ENCODE results near the gene INSM1.
"Not testable (repeated sequence)": the region's sequence is repeated elsewhere in the genome, so short reads cannot be mapped to it uniquely, and the experiment has no call there.

Gene INSM1

DNA sequence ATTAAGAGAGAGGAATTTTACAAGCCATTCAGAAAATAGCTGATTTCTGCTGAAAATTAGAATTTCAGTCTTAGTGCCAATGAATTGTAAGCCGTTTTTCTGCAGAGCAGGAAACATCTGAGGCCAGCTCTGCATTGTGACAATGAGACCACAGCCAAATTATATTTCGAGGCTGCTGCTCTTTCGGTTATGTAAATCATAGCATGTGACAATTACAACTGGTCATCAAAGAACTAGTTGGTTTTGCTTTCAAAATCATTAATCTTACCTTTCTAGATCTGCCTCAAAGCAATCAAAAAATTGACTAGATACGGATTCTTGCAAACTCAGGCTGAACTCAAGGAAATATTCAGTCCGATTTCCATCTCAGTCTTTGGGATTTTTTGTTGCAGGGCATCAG is 33.4 kb upstream of the INSM1 start:
- Histone ChIP-seq H3K9ac (ENCODE audit: low read length in 2 of 2) (no peak overlapping the region), H3K4me3 (ENCODE audit: low read length in 2 of 2) (no peak overlapping the region), H3K27me3 (ENCODE audit: control insufficient read depth in 1 of 2, insufficient read depth in 2 of 2, low read length in 2 of 2) (peaks cover 2 to 3% of the 10 kb centered on the region in 2 donors), H3K27ac (ENCODE audit: low read length) (no peak overlapping the region), H3K36me3 (ENCODE audit: control insufficient read depth in 2 of 2, insufficient read depth in 2 of 2, low read length in 2 of 2) (no peaks in the 10 kb centered on the region), H3K4me1 (ENCODE audit: control insufficient read depth, insufficient read depth, low read length) (no peaks in the 10 kb centered on the region), H3K9me3 (ENCODE audit: control insufficient read depth in 2 of 2, low read length in 2 of 2) (no peaks in the 10 kb centered on the region)

DNA sequence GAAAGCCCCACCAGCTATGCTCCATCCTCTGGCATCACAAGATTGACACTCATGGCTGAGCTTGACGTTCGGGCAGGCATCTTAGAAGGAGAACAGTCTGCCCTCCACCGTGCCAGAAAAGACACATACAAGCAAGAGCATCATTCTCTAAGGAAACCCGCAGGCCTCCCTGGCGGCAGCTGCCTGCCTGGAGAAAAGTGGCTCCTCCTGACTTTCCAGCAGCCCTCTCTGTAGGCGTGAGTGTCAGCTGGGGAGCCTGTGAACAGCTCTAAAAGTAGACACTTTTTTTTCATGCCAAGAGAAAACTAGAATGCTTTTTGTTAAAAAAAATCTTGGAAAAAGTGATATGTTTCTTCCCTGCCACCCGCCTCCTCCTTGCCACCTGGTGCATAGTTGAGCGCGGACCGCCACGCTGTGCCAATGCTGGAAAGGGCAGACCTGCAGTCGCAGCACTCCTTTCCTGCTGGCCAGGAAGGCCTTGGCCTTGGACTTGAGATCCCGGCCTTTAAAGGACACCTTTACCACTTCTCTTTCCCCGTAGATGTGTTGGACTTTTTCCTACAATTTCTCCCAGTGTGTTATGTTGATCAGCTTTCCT is 29.7 kb upstream of the INSM1 start:
- Histone ChIP-seq H3K36me3 (ENCODE audit: control insufficient read depth in 2 of 2, insufficient read depth in 2 of 2, low read length in 2 of 2) (no peaks in the 10 kb centered on the region), H3K27me3 (ENCODE audit: control insufficient read depth in 1 of 2, insufficient read depth in 2 of 2, low read length in 2 of 2) (peaks cover 3 to 4% of the 10 kb centered on the region in 2 donors), H3K27ac (ENCODE audit: low read length) (no peak overlapping the region), H3K4me3 (ENCODE audit: low read length in 2 of 2) (no peak overlapping the region), H3K4me1 (ENCODE audit: control insufficient read depth, insufficient read depth, low read length) (no peaks in the 10 kb centered on the region), H3K9me3 (ENCODE audit: control insufficient read depth in 2 of 2, low read length in 2 of 2) (no peaks in the 10 kb centered on the region), H3K9ac (ENCODE audit: low read length in 2 of 2) (no peak overlapping the region)

DNA sequence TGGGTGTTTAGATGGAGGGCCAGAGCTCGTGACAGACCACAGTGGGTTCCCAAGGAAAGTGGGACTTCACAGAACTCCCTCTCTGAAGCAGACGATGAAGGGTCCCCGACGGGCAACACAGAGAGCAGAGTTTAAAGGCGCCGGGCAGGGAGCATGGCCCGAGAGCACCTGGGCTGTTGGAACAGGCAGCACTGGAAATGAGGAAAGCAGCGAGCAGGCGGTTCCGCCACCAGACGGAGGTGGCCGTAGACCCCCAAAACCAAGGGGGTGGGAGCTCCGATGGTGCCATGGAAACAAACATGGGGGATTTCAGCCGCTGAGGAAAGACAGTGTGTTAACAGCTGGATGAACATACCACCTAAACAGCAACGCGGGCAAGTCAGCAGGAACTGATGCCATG is 27.5 kb upstream of the INSM1 start:
- Histone ChIP-seq H3K4me1 (ENCODE audit: control insufficient read depth, insufficient read depth, low read length) (no peaks in the 10 kb centered on the region), H3K36me3 (ENCODE audit: control insufficient read depth in 2 of 2, insufficient read depth in 2 of 2, low read length in 2 of 2) (no peaks in the 10 kb centered on the region), H3K9ac (ENCODE audit: low read length in 2 of 2) (no peak overlapping the region), H3K27ac (ENCODE audit: low read length) (no peak overlapping the region), H3K27me3 (ENCODE audit: control insufficient read depth in 1 of 2, insufficient read depth in 2 of 2, low read length in 2 of 2) (peaks cover 1 to 8% of the 10 kb centered on the region in 2 donors), H3K9me3 (ENCODE audit: control insufficient read depth in 2 of 2, low read length in 2 of 2) (no peaks in the 10 kb centered on the region), H3K4me3 (ENCODE audit: low read length in 2 of 2) (no peak overlapping the region)

DNA sequence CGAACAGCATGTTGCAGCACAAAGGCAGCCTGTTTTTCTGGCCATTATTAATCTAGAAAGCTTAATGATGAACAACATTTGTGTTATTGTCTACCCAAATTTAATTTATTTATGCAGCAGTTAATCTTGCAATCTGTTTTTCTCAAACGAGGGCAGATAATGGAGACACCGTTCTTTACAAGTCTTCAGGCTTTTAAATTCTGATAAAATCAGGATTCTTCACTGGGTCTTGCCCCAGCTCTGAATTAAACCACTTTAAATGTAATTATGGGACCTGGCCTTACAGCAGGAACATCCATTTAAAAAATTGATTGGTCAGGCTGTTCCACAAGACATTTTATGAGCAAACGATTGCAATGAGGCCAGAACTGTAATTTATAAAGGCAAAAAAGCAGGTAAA is 26.5 kb upstream of the INSM1 start:
- Histone ChIP-seq H3K9ac (ENCODE audit: low read length in 2 of 2) (no peak overlapping the region), H3K9me3 (ENCODE audit: control insufficient read depth in 2 of 2, low read length in 2 of 2) (no peaks in the 10 kb centered on the region), H3K27ac (ENCODE audit: low read length) (no peak overlapping the region), H3K4me1 (ENCODE audit: control insufficient read depth, insufficient read depth, low read length) (no peaks in the 10 kb centered on the region), H3K4me3 (ENCODE audit: low read length in 2 of 2) (no peak overlapping the region), H3K36me3 (ENCODE audit: control insufficient read depth in 2 of 2, insufficient read depth in 2 of 2, low read length in 2 of 2) (no peaks in the 10 kb centered on the region), H3K27me3 (ENCODE audit: control insufficient read depth in 1 of 2, insufficient read depth in 2 of 2, low read length in 2 of 2) (peaks cover 0 to 8% of the 10 kb centered on the region in 2 donors)

DNA sequence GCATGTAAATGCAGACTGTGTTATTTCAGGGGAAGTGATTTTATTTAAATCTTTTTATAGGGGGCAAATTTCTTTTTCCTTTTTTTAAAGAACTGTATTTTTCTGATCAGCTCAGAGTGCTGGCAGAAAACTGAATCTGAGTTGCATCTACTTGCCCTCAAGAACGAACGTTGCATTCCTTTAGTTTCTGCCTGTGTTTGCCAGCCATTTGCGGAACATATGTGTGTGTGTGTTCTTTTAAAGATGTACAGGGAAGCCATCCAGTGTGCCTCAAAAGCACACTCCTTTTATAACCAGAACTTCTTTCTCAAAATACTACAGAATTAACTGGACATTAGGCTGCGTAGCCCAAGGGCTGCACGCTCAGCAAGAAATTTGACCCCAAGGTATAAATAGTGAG is 25.8 kb upstream of the INSM1 start:
- no peaks in the 10 kb centered on the region for H3K36me3 ChIP-seq (ENCODE audit: control insufficient read depth in 2 of 2, insufficient read depth in 2 of 2, low read length in 2 of 2)
- H3K9me3 ChIP-seq (ENCODE audit: control insufficient read depth in 2 of 2, low read length in 2 of 2): no peaks in the 10 kb centered on the region
- no peak overlapping the region for H3K4me3 ChIP-seq (ENCODE audit: low read length in 2 of 2)
- H3K9ac ChIP-seq (ENCODE audit: low read length in 2 of 2): no peak overlapping the region
- H3K27me3 ChIP-seq (ENCODE audit: control insufficient read depth in 1 of 2, insufficient read depth in 2 of 2, low read length in 2 of 2): peaks cover 0 to 8% of the 10 kb centered on the region in 2 donors
- no peak overlapping the region for H3K27ac ChIP-seq (ENCODE audit: low read length)
- no peaks in the 10 kb centered on the region for H3K4me1 ChIP-seq (ENCODE audit: control insufficient read depth, insufficient read depth, low read length)

DNA sequence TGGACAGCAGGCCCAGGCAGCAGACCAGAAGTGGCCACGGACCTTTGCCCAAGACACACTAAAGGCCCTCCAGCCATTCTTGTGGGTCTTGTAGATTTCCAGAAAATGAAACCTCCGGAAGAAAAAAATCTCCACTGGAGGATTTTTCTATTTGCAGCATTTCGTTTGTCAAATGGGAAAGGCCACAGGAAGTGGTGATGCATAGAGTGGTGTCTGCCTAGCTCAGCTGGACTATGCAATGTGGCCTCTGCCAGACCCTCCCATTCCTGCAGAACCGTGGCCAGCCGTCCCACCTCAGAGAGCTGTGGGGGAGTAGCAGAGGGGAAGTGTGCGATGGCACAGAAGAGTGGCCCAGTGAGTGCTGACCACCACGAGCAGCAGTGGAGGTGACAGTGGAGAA is 24.0 kb upstream of the INSM1 start:
- no peaks in the 10 kb centered on the region for H3K36me3 ChIP-seq (ENCODE audit: control insufficient read depth in 2 of 2, insufficient read depth in 2 of 2, low read length in 2 of 2)
- peaks cover 0 to 8% of the 10 kb centered on the region in 2 donors for H3K27me3 ChIP-seq (ENCODE audit: control insufficient read depth in 1 of 2, insufficient read depth in 2 of 2, low read length in 2 of 2)
- H3K9ac ChIP-seq (ENCODE audit: low read length in 2 of 2): no peak overlapping the region
- H3K9me3 ChIP-seq (ENCODE audit: control insufficient read depth in 2 of 2, low read length in 2 of 2): peaks cover 3 to 8% of the 10 kb centered on the region in 2 donors
- H3K4me3 ChIP-seq (ENCODE audit: low read length in 2 of 2): no peak overlapping the region
- no peak overlapping the region for H3K27ac ChIP-seq (ENCODE audit: low read length)
- H3K4me1 ChIP-seq (ENCODE audit: control insufficient read depth, insufficient read depth, low read length): no peaks in the 10 kb centered on the region

DNA sequence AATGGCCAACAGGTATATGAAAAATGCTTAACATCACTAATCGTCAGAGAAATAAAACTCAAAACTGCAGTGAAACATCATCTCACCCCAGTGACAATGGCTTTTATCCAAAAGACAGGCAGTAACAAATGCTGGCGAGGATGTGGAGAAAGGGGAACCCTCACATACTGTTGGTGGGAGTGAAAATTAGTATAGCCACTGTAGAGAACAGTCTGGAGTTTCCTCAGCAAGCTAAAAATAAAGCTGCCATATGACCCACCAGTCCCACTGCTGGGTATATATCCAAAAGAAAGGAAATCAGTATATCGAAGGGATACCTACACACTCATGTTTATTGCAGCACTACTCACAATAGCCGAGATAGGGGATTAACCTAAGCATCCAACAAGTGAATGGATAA is 23.4 kb upstream of the INSM1 start:
- no peaks in the 10 kb centered on the region for H3K4me1 ChIP-seq (ENCODE audit: control insufficient read depth, insufficient read depth, low read length)
- no peak overlapping the region for H3K4me3 ChIP-seq (ENCODE audit: low read length in 2 of 2)
- peaks cover 3 to 8% of the 10 kb centered on the region in 2 donors for H3K9me3 ChIP-seq (ENCODE audit: control insufficient read depth in 2 of 2, low read length in 2 of 2)
- H3K9ac ChIP-seq (ENCODE audit: low read length in 2 of 2): no peak overlapping the region
- no peaks in the 10 kb centered on the region for H3K36me3 ChIP-seq (ENCODE audit: control insufficient read depth in 2 of 2, insufficient read depth in 2 of 2, low read length in 2 of 2)
- H3K27ac ChIP-seq (ENCODE audit: low read length): no peak overlapping the region
- peaks cover 0 to 8% of the 10 kb centered on the region in 2 donors for H3K27me3 ChIP-seq (ENCODE audit: control insufficient read depth in 1 of 2, insufficient read depth in 2 of 2, low read length in 2 of 2)

DNA sequence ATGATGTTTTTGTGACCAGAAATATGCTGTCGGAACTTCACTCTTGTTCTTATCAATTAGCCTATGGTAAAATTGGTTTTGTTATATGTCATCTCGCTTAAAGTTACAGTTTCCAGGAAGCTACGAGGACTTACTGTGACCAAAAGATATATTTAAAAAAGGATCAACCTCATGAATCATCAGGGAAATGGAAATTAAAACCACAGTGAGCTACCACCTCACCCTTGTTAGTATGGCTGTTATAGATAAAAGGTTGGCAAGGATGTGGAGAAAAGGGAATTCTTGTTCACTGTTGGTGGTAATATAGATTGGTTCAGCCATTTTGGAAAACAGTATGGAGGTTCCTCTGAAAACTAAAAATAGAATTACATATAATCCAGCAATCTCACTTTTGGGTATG is 14.3 kb upstream of the INSM1 start:
- peaks cover 0 to 4% of the 10 kb centered on the region in 2 donors for H3K27me3 ChIP-seq (ENCODE audit: control insufficient read depth in 1 of 2, insufficient read depth in 2 of 2, low read length in 2 of 2)
- H3K9me3 ChIP-seq (ENCODE audit: control insufficient read depth in 2 of 2, low read length in 2 of 2): no peaks in the 10 kb centered on the region
- H3K4me1 ChIP-seq (ENCODE audit: control insufficient read depth, insufficient read depth, low read length): no peaks in the 10 kb centered on the region
- no peaks in the 10 kb centered on the region for H3K36me3 ChIP-seq (ENCODE audit: control insufficient read depth in 2 of 2, insufficient read depth in 2 of 2, low read length in 2 of 2)
- H3K9ac ChIP-seq (ENCODE audit: low read length in 2 of 2): no peak overlapping the region
- H3K27ac ChIP-seq (ENCODE audit: low read length): no peak overlapping the region
- no peak overlapping the region for H3K4me3 ChIP-seq (ENCODE audit: low read length in 2 of 2)

DNA sequence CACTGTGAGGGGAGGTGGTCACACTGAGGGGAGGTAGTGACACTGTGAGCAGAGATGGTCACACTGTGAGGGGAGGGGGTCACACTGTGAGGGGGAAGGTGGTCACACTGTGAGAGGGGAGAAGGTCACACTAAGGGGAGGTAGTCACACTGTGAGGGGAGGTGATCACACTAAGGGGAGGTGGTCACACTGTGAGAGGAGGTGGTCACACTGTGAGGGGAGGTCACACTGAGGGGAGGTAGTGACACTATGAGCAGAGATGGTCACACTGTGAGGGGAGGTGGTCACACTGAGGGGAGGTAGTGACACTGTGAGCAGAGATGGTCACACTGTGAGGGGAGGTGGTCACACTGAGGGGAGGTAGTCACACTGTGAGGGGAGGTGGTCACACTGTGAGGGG is 12.4 kb upstream of the INSM1 start:
- H3K27ac ChIP-seq (ENCODE audit: low read length); H3K36me3 ChIP-seq (ENCODE audit: control insufficient read depth in 2 of 2, insufficient read depth in 2 of 2, low read length in 2 of 2); H3K27me3 ChIP-seq (ENCODE audit: control insufficient read depth in 1 of 2, insufficient read depth in 2 of 2, low read length in 2 of 2); H3K9ac ChIP-seq (ENCODE audit: low read length in 2 of 2); H3K4me1 ChIP-seq (ENCODE audit: control insufficient read depth, insufficient read depth, low read length); H3K4me3 ChIP-seq (ENCODE audit: low read length in 2 of 2); H3K9me3 ChIP-seq (ENCODE audit: control insufficient read depth in 2 of 2, low read length in 2 of 2): not testable (repeated sequence)

DNA sequence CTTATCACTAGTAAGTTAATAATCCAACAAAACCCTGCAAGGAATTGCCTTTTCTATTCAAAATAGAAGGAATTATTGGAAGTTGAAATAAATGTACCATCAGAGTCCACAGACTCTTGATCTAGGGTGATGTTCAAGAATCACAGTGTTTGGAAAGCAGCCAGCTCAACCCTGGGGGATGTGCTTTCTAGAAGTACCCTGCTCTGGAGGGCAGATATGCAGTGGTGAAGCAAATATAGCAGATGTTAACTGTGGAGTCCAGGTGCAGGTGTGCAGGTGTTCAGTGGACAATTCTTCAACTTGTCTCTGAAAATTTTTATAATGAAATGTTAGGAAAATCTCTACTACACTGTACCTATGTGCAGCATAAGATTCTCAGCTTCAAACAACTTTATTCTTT is 9.1 kb upstream of the INSM1 start:
- Histone ChIP-seq H3K9ac (ENCODE audit: low read length in 2 of 2) (no peak overlapping the region), H3K4me3 (ENCODE audit: low read length in 2 of 2) (no peak overlapping the region), H3K9me3 (ENCODE audit: control insufficient read depth in 2 of 2, low read length in 2 of 2) (no peaks in the 10 kb centered on the region), H3K27ac (ENCODE audit: low read length) (no peak overlapping the region), H3K36me3 (ENCODE audit: control insufficient read depth in 2 of 2, insufficient read depth in 2 of 2, low read length in 2 of 2) (no peaks in the 10 kb centered on the region), H3K4me1 (ENCODE audit: control insufficient read depth, insufficient read depth, low read length) (no peaks in the 10 kb centered on the region), H3K27me3 (ENCODE audit: control insufficient read depth in 1 of 2, insufficient read depth in 2 of 2, low read length in 2 of 2) (peaks cover 15 to 21% of the 10 kb centered on the region in 2 donors)

DNA sequence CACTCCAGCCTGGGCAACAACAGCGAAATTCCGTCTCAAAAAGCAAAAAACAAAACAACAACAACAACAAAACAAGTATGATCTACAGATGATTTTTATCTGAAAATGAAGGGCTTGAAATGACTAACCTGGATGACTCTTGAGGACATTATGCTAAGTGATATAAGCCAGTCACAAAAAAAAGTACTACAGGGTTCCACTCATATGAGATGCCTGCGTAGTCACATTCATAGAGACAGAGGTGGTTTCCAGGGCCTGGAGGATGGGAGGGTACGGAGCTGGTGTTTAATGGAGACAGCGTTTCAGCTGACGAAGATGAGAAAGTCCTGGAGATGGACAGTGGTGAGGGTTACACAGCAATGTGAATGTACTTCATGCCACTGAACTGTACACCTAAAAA is 8.3 kb upstream of the INSM1 start:
- Histone ChIP-seq H3K27me3 (ENCODE audit: control insufficient read depth in 1 of 2, insufficient read depth in 2 of 2, low read length in 2 of 2) (peaks cover 18 to 29% of the 10 kb centered on the region in 2 donors), H3K9me3 (ENCODE audit: control insufficient read depth in 2 of 2, low read length in 2 of 2) (no peaks in the 10 kb centered on the region)

More for the DNA sequence above, 8.3 kb upstream of the INSM1 start:
- Histone ChIP-seq H3K4me1 (ENCODE audit: control insufficient read depth, insufficient read depth, low read length) (no peaks in the 10 kb centered on the region), H3K27ac (ENCODE audit: low read length) (no peak overlapping the region), H3K9ac (ENCODE audit: low read length in 2 of 2) (no peak overlapping the region), H3K36me3 (ENCODE audit: control insufficient read depth in 2 of 2, insufficient read depth in 2 of 2, low read length in 2 of 2) (no peaks in the 10 kb centered on the region), H3K4me3 (ENCODE audit: low read length in 2 of 2) (no peak overlapping the region)
